Measurements from ENCODE around the gene KCNJ18. TPM values are rescaled to one million over a fixed set of nuclear protein-coding genes. Genes with fewer than 3 reads are reported as not detected.
"Not testable (repeated sequence)": the region's sequence is repeated elsewhere in the genome, so short reads cannot be mapped to it uniquely, and the experiment has no call there.

KCNJ18 gene
- total and polyA plus RNA-seq, 9 of the 15 experiments (the other 6 are each of a cell fraction or from before 2014, with no cell fraction given): not detected

DNA sequence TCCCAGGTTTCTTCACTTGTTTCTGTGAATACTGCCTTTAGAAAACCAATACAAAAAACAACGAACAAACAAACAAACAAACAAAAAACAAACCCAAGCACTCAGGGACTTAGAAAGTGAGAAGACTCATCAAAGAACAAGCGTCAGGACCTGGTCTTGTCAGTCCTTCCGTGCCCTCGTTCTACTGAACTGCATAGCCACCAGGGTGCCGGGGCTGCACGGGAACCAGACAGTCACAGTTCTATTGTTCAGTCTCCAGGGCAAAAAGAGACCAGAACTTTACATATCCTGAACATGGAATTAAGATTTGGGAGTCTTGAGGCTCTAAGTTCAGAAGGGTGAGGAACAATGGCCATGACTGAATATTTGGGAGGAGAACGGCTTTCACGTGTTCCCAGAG lies 28.2 kb downstream of the KCNJ18 start:
- CTCF ChIA-PET (ENCODE audit: low intra/inter-chr PET ratio); ATAC-seq; in situ Hi-C loops (cut with MboI): not testable (repeated sequence)

DNA sequence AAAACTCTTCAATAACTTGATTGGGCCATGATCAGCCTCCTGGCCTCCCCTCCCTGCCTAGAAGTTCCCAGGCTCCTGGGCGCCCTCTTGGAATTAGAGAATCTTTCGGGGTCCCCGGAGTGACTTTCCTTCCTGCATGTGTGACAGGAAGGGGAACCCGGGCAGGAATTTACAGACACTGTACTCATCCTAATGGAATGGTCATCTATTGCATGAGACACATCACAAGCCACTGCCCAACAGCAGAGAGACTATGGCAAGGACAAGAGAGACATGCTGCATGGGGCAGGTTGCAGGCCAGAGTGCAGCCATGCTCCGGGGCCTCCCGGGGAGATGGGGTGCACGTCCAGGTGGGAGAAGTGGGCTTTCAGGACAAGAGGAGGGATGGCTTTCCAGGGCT lies 29.9 kb downstream of the KCNJ18 start:
- H3K79me2 ChIP-seq (ENCODE audit: control insufficient read depth, insufficient read depth, low read length); intact Hi-C loops (cut with micrococcal nuclease); H3K9me3 ChIP-seq (replicated peaks; ENCODE audit: control insufficient read depth, insufficient read depth, low read depth, low read length); H3K9ac ChIP-seq (ENCODE audit: insufficient read depth in 1 of 2, low read depth in 2 of 2, low read length in 2 of 2); FAIRE-seq; H3K4me3 ChIP-seq; H3K27ac ChIP-seq (ENCODE audit: extremely low read depth, low read depth, low read length); in situ Hi-C loops (cut with MboI); H3K4me2 ChIP-seq (ENCODE audit: insufficient read depth, low read length); H4K20me1 ChIP-seq (replicated peaks; ENCODE audit: control insufficient read depth, insufficient read depth, low read length); H2AFZ ChIP-seq (ENCODE audit: low read depth, low read length); POLR2A ChIA-PET; ATAC-seq; BruUV-seq (replicated peaks); DNase-seq (ENCODE audit: extremely low read depth in 1 of 4, low spot score in 3 of 4); H3K27me3 ChIP-seq (ENCODE audit: control insufficient read depth in 2 of 2, insufficient read depth in 2 of 2, low read length in 2 of 2); H3K9me1 ChIP-seq (ENCODE audit: control insufficient read depth, insufficient read depth, low read length); H3K36me3 ChIP-seq (ENCODE audit: control insufficient read depth, insufficient read depth, low read length); H3K4me1 ChIP-seq (replicated peaks in 1 of 2; ENCODE audit: control insufficient read depth in 2 of 2, insufficient read depth in 2 of 2, low read length in 2 of 2); CTCF ChIA-PET (ENCODE audit: low intra/inter-chr PET ratio): not testable (repeated sequence)
- WGBS (ENCODE audit: insufficient coverage, low coverage, missing lambda C conversion rate): 0% methylated on average over 2 of the region's 7 CpGs

More for the DNA sequence above, 28.2 kb downstream of the KCNJ18 start:
- H4K20me1 ChIP-seq (replicated peaks; ENCODE audit: control insufficient read depth, insufficient read depth, low read length); H3K4me2 ChIP-seq (ENCODE audit: insufficient read depth, low read length); H3K9me1 ChIP-seq (ENCODE audit: control insufficient read depth, insufficient read depth, low read length); H3K4me1 ChIP-seq (replicated peaks in 1 of 2; ENCODE audit: control insufficient read depth in 2 of 2, insufficient read depth in 2 of 2, low read length in 2 of 2); DNase-seq (ENCODE audit: extremely low read depth in 1 of 4, low spot score in 3 of 4); BruUV-seq (replicated peaks); H3K9me3 ChIP-seq (replicated peaks; ENCODE audit: control insufficient read depth, insufficient read depth, low read depth, low read length); POLR2A ChIA-PET; H3K36me3 ChIP-seq (ENCODE audit: control insufficient read depth, insufficient read depth, low read length); H3K9ac ChIP-seq (ENCODE audit: insufficient read depth in 1 of 2, low read depth in 2 of 2, low read length in 2 of 2); H3K27me3 ChIP-seq (ENCODE audit: control insufficient read depth in 2 of 2, insufficient read depth in 2 of 2, low read length in 2 of 2); intact Hi-C loops (cut with micrococcal nuclease); H2AFZ ChIP-seq (ENCODE audit: low read depth, low read length); H3K79me2 ChIP-seq (ENCODE audit: control insufficient read depth, insufficient read depth, low read length); H3K27ac ChIP-seq (ENCODE audit: extremely low read depth, low read depth, low read length); H3K4me3 ChIP-seq; FAIRE-seq: not testable (repeated sequence)
- 0% methylated on average over 8 of the region's 8 CpGs for WGBS (ENCODE audit: insufficient coverage, low coverage, missing lambda C conversion rate)

DNA sequence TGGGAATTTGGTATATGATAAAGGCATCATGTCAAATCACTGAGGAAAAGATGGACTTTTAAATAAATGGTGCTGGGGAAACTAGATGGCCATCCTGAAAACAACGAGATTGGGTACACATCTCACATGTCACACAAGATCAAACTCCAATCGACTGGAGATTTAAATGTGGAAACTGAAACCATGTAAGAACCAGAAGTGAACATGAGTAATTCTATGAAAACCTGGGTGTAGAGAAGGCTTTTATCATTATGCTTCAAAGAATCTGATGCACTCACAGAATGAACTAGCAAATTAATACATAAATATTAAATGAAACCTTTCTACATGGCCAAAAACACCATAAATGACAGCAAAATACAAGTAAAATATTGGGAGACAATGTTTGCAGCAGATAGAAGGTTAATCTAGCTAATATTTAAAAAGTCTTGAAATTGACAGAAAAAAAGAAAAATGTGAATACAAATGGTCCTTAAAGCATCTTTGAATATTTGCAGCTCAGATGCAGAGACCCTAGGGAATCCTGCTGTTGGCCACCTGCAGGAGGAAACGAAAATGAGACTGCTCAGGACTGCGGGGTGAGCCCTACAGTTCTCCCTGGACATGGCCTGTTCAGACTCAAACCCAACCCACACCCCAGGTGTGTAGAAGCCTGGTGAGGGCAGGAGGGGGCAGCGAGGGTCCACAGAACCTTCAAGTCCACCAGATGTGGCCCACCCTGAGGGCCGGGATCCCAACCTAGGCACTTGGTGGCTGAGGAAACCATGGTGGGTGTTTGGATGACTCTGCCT lies 32.1 kb downstream of the KCNJ18 start:
- H3K27ac ChIP-seq (ENCODE audit: extremely low read depth, low read depth, low read length); H4K20me1 ChIP-seq (replicated peaks; ENCODE audit: control insufficient read depth, insufficient read depth, low read length); H3K4me2 ChIP-seq (ENCODE audit: insufficient read depth, low read length); H3K36me3 ChIP-seq (ENCODE audit: control insufficient read depth, insufficient read depth, low read length); H2AFZ ChIP-seq (ENCODE audit: low read depth, low read length); H3K9me1 ChIP-seq (ENCODE audit: control insufficient read depth, insufficient read depth, low read length); H3K27me3 ChIP-seq (ENCODE audit: control insufficient read depth in 2 of 2, insufficient read depth in 2 of 2, low read length in 2 of 2); POLR2A ChIA-PET; in situ Hi-C loops (cut with MboI); H3K4me1 ChIP-seq (replicated peaks in 1 of 2; ENCODE audit: control insufficient read depth in 2 of 2, insufficient read depth in 2 of 2, low read length in 2 of 2); H3K9me3 ChIP-seq (replicated peaks; ENCODE audit: control insufficient read depth, insufficient read depth, low read depth, low read length); DNase-seq (ENCODE audit: extremely low read depth in 1 of 4, low spot score in 3 of 4); H3K9ac ChIP-seq (ENCODE audit: insufficient read depth in 1 of 2, low read depth in 2 of 2, low read length in 2 of 2); FAIRE-seq; intact Hi-C loops (cut with micrococcal nuclease); BruUV-seq (replicated peaks); H3K4me3 ChIP-seq; CTCF ChIA-PET (ENCODE audit: low intra/inter-chr PET ratio); H3K79me2 ChIP-seq (ENCODE audit: control insufficient read depth, insufficient read depth, low read length): not testable (repeated sequence)
- 0% methylated on average over 2 of the region's 6 CpGs for whole genome bisulfite sequencing (ENCODE audit: insufficient coverage, low coverage, missing lambda C conversion rate)
- ATAC-seq: peak; percentile 74

DNA sequence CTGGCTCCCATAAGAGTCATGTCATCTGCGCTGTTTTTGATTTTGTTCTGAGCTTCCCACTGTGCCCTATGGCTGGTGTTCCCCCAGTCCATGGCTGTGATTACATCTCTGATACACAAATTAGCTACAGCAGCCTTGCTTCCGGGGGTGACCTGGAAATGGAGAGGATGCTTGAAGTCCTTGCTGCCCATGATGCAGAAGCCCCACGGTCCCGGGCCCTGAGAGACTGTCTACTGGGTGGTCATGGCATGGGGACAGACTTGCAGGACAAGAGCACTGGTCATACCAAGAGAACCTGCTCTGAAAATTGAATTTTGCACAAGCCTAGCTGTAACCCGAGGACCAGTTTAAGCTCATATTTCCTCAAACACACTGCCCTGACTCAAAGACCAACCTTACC lies 38.8 kb downstream of the KCNJ18 start:
- 1% methylated on average over 5 of the region's 5 CpGs for WGBS (ENCODE audit: insufficient coverage, low coverage, missing lambda C conversion rate)
- not testable (repeated sequence) for FAIRE-seq

More for the DNA sequence above, 38.8 kb downstream of the KCNJ18 start:
- H2AFZ ChIP-seq (ENCODE audit: low read depth, low read length); CTCF ChIA-PET (ENCODE audit: low intra/inter-chr PET ratio); H3K9me1 ChIP-seq (ENCODE audit: control insufficient read depth, insufficient read depth, low read length); H3K9me3 ChIP-seq (replicated peaks; ENCODE audit: control insufficient read depth, insufficient read depth, low read depth, low read length); H3K9ac ChIP-seq (ENCODE audit: insufficient read depth in 1 of 2, low read depth in 2 of 2, low read length in 2 of 2); in situ Hi-C loops (cut with MboI); H3K4me1 ChIP-seq (replicated peaks in 1 of 2; ENCODE audit: control insufficient read depth in 2 of 2, insufficient read depth in 2 of 2, low read length in 2 of 2); intact Hi-C loops (cut with micrococcal nuclease); H3K36me3 ChIP-seq (ENCODE audit: control insufficient read depth, insufficient read depth, low read length); H3K4me3 ChIP-seq; DNase-seq (ENCODE audit: extremely low read depth in 1 of 4, low spot score in 3 of 4); H3K79me2 ChIP-seq (ENCODE audit: control insufficient read depth, insufficient read depth, low read length); H3K27ac ChIP-seq (ENCODE audit: extremely low read depth, low read depth, low read length); H3K27me3 ChIP-seq (ENCODE audit: control insufficient read depth in 2 of 2, insufficient read depth in 2 of 2, low read length in 2 of 2); BruUV-seq (replicated peaks); ATAC-seq; H4K20me1 ChIP-seq (replicated peaks; ENCODE audit: control insufficient read depth, insufficient read depth, low read length); H3K4me2 ChIP-seq (ENCODE audit: insufficient read depth, low read length); POLR2A ChIA-PET: not testable (repeated sequence)

All from K562 (cell line).